Measurements from ENCODE around the gene SORL1. TPM values are rescaled to one million over a fixed set of nuclear protein-coding genes. Genes with fewer than 3 reads are reported as not detected.

SORL1 gene
- total and polyA plus RNA-seq, 2 of the 13 experiments (the other 11 are each of a cell fraction or from before 2014, with no cell fraction given), result 21.3 to 148 TPM

GRCh38 chr11:121553389-121553788 is 101.3 kb downstream of the SORL1 start:
- in situ Hi-C loops (cut with HindIII; ENCODE audit: extremely low pct_ligation_motif_present, low pct_unique_long_range_greater_than_20kb), result no loop called here
- Histone ChIP-seq H2AFZ (ENCODE audit: low read length) (no peak overlapping the region), H3K4me2 (ENCODE audit: low read depth, low read length) (no peak overlapping the region), H4K20me1 (ENCODE audit: insufficient read depth, low read length) (no peaks in the 10 kb centered on the region), H3K9ac (ENCODE audit: insufficient read depth, low read depth, low read length) (no peak overlapping the region), H3K79me2 (ENCODE audit: insufficient read depth, low read length) (no peaks in the 10 kb centered on the region), H3K4me1 (ENCODE audit: insufficient read depth, low read length) (peaks cover 28% of the 10 kb centered on the region), H3K4me3 (replicated peaks in 1 of 3; ENCODE audit: insufficient read depth in 1 of 3, low read depth in 2 of 3, low read length in 3 of 3) (no peak overlapping the region), H3K36me3 (replicated peaks in 1 of 2; ENCODE audit: control insufficient read depth in 1 of 2, insufficient read depth in 2 of 2, low read length in 2 of 2) (peaks cover 26 to 75% of the 10 kb centered on the region in 2 experiments), H3K27ac (ENCODE audit: extremely low read length, insufficient read depth, low read length) (peak overlapping the region; percentile 48), H3K27me3 (ENCODE audit: control insufficient read depth in 1 of 2, insufficient read depth in 2 of 2, low read length in 2 of 2) (no peaks in the 10 kb centered on the region), H3K9me3 (ENCODE audit: low read length) (no peaks in the 10 kb centered on the region)
- ChIA-PET POLR2A (interaction anchor here (1.0 to 1.4 kb wide), 2 partner anchors 11 to 94 kb away, joined by 3 to 12 read pairs; no protein-coding TSS in a partner anchor), CTCF (ENCODE audit: low intra/inter-chr PET ratio, low total read pairs) (no interaction called here)
- TF ChIP-seq ZNF7 (CRISPR knock-in tag; IDR thresholded peaks at IDR 0.05), result no peak
- no peak for TF ChIP-seq ZNF619 (CRISPR knock-in tag; IDR thresholded peaks at IDR 0.05)
- no peak for TF ChIP-seq ZBTB14 (CRISPR knock-in tag; IDR thresholded peaks at IDR 0.05)
- TF ChIP-seq ZNF770 (CRISPR knock-in tag; IDR thresholded peaks at IDR 0.05), result no peak
- TF ChIP-seq ZFP91 (CRISPR knock-in tag; IDR thresholded peaks at IDR 0.05; ENCODE audit: borderline replicate concordance), result no peak
- TF ChIP-seq RARG (CRISPR knock-in tag; IDR thresholded peaks at IDR 0.05; ENCODE audit: low read depth), result 0 out of 2 replicates have a peak, but pooled peaks have one; percentile 6
- TF ChIP-seq KLF16 (CRISPR knock-in tag; IDR thresholded peaks at IDR 0.05), result no peak
- 0 out of 2 replicates have a peak, but pooled peaks have one; percentile 23 for TF ChIP-seq TOPORS (CRISPR knock-in tag; IDR thresholded peaks at IDR 0.05)
- no peak for TF ChIP-seq CBX5 (CRISPR knock-in tag; IDR thresholded peaks at IDR 0.05; ENCODE audit: borderline replicate concordance)
- 0 out of 2 replicates have a peak, but pooled peaks have one; percentile 9 for TF ChIP-seq ZNF501 (CRISPR knock-in tag; IDR thresholded peaks at IDR 0.05)
- TF ChIP-seq GPN1 (CRISPR knock-in tag; IDR thresholded peaks at IDR 0.05; ENCODE audit: borderline replicate concordance), result no peak
- TF ChIP-seq ZNF382 (CRISPR knock-in tag; IDR thresholded peaks at IDR 0.05; ENCODE audit: borderline replicate concordance), result no peak
- no peak for DNase-seq (ENCODE audit: low spot score)
- intact Hi-C loops (cut with micrococcal nuclease; ENCODE audit: unreplicated experiment), result loop anchor here (5.0 kb wide), 2 partner anchors 101 to 234 kb away; partner anchors contain the start of genes SORL1 and SORL1-AS1
- 88% methylated on average over 3 of the region's 3 CpGs for WGBS (ENCODE audit: low lambda C conversion rate)
- BruUV-seq (replicated peaks), result TSS peak; percentile 71
- FAIRE-seq, result no peak
- no peak for ATAC-seq

All from HepG2 (cell line).